IMR-90 (cell line): Measurements from ENCODE around the gene GATA5. TPM values are rescaled to one million over a fixed set of nuclear protein-coding genes. Genes with fewer than 3 reads are reported as not detected.

Experiments used
- ATAC-seq: fragments of 200-7000 bp; cut with Tn5 transposase; 2 replicates; pipeline ENCODE4 v1.9.1; 2020; ENCODE audit warnings: low read depth, mild to moderate bottlenecking, moderate library complexity
- BruUV-seq: library from RNA; stranded (reverse); fragments of 400-500 nt; replicated peaks from 2 replicates; lab custom pipeline; 2021; lab: Mats Ljungman, UMichigan
- CTCF ChIA-PET: fragments of 300-600 bp; formaldehyde crosslinking; extraction: SDS; loops from one replicate; lab custom pipeline; 2021; ENCODE audit warnings: antibody characterized with exemption; lab: Yijun Ruan, JAX
- POLR2A ChIA-PET: fragments of 300-600 bp; sonication (Branson Sonifier 250); formaldehyde crosslinking; loops from one replicate; lab custom pipeline; 2022; ENCODE audit warnings: antibody characterized with exemption; ENCODE audit not compliant: unreplicated experiment; lab: Charles Lee
- DNase-seq: peaks from one replicate; pipeline ENCODE4 v3.0.0; 2013
- H2AFZ ChIP-seq: replicated peaks from 2 replicates; pipeline ENCODE3; 2013; ENCODE audit warnings: low read length, mild to moderate bottlenecking; ENCODE audit not compliant: poor library complexity
- H2AK5ac ChIP-seq: 2 replicates; pipeline ENCODE4 v1.6.1; 2013; ENCODE audit warnings: low read depth, low read length, inconsistent platforms
- H2AK9ac ChIP-seq: replicated peaks from 2 replicates; pipeline ENCODE3; 2013; ENCODE audit warnings: mild to moderate bottlenecking, low read depth, low read length, moderate library complexity; ENCODE audit not compliant: poor library complexity
- H2BK120ac ChIP-seq: 2 replicates; pipeline ENCODE4 v1.6.1; 2013; ENCODE audit warnings: low read depth, low read length, inconsistent platforms
- H2BK15ac ChIP-seq: 3 replicates; pipeline ENCODE4 v1.6.1; 2013; ENCODE audit warnings: low read depth, low read length, inconsistent platforms
- H2BK20ac ChIP-seq: 2 replicates; pipeline ENCODE4 v1.6.1; 2013; ENCODE audit warnings: low read depth, mild to moderate bottlenecking, inconsistent platforms, low read length, moderate library complexity
- H2BK5ac ChIP-seq: 2 replicates; pipeline ENCODE4 v1.6.1; 2013; ENCODE audit warnings: mild to moderate bottlenecking, low read depth, low read length, inconsistent platforms; ENCODE audit not compliant: poor library complexity, severe bottlenecking
- H3K14ac ChIP-seq: replicated peaks from 2 replicates; pipeline ENCODE4 v1.6.1; 2013; ENCODE audit warnings: low read depth, low read length, inconsistent platforms
- H3K18ac ChIP-seq: 2 replicates; pipeline ENCODE4 v1.6.1; 2013; ENCODE audit warnings: low read depth, low read length, control low read depth
- H3K23ac ChIP-seq: 2 replicates; pipeline ENCODE4 v1.6.1; 2013; ENCODE audit warnings: low read depth, low read length, inconsistent platforms
- H3K27ac ChIP-seq: 2 replicates; pipeline ENCODE4 v1.5.1; 2013; ENCODE audit warnings: mild to moderate bottlenecking, control low read depth, low read length; ENCODE audit not compliant: insufficient read depth
- H3K27me3 ChIP-seq: 2 replicates; pipeline ENCODE4 v1.6.1; 2013; ENCODE audit warnings: low read length; ENCODE audit not compliant: control insufficient read depth, insufficient read depth
- H3K36me3 ChIP-seq: 2 replicates; pipeline ENCODE4 v1.6.1; 2013; ENCODE audit warnings: low read length, mixed read lengths; ENCODE audit not compliant: control insufficient read depth, insufficient read depth
- H3K4ac ChIP-seq: 2 replicates; pipeline ENCODE4 v1.6.1; 2013; ENCODE audit warnings: low read depth, low read length, inconsistent platforms
- H3K4me1 ChIP-seq: 2 replicates; pipeline ENCODE4 v1.6.1; 2013; ENCODE audit warnings: low read length, mixed read lengths; ENCODE audit not compliant: control insufficient read depth, insufficient read depth
- H3K4me2 ChIP-seq: 2 replicates; pipeline ENCODE4 v1.6.1; 2013; ENCODE audit warnings: low read depth, mild to moderate bottlenecking, control low read depth, low read length, moderate library complexity
- H3K4me3 ChIP-seq: 2 replicates; pipeline ENCODE4 v1.5.1; 2013; ENCODE audit warnings: low read depth, mild to moderate bottlenecking, control low read depth, low read length, moderate library complexity; ENCODE audit not compliant: insufficient read depth
- H3K56ac ChIP-seq: 2 replicates; pipeline ENCODE4 v1.6.1; 2013; ENCODE audit warnings: low read length, inconsistent platforms; ENCODE audit not compliant: insufficient read depth; ENCODE audit errors: extremely low read depth
- H3K79me1 ChIP-seq, 2 experiments: 2 replicates each; pipeline ENCODE4 v1.6.1; 2013; ENCODE audit warnings: low read length in 2 of 2, inconsistent platforms in 1 of 2, low read depth in 1 of 2
- H3K9ac ChIP-seq: 2 replicates; pipeline ENCODE4 v1.6.1; 2013; ENCODE audit warnings: low read depth, low read length, control low read depth
- H3K9me1 ChIP-seq: 2 replicates; pipeline ENCODE4 v1.6.1; 2013; ENCODE audit warnings: low read length, inconsistent platforms; ENCODE audit not compliant: insufficient read depth
- H3K9me3 ChIP-seq: 2 replicates; pipeline ENCODE4 v1.6.1; 2013; ENCODE audit warnings: low read length; ENCODE audit not compliant: control insufficient read depth, insufficient read depth
- H4K20me1 ChIP-seq: 2 replicates; pipeline ENCODE4 v1.6.1; 2013; ENCODE audit warnings: low read length, inconsistent platforms; ENCODE audit not compliant: insufficient read depth
- H4K5ac ChIP-seq: 2 replicates; pipeline ENCODE4 v1.6.1; 2013; ENCODE audit warnings: mild to moderate bottlenecking, low read depth, low read length, control low read depth
- H4K8ac ChIP-seq, 2 experiments: 2 replicates each; pipeline ENCODE4 v1.6.1; 2013; ENCODE audit warnings: low read depth in 2 of 2, low read length in 2 of 2, control low read depth in 1 of 2, inconsistent platforms in 1 of 2
- H4K91ac ChIP-seq: 2 replicates; pipeline ENCODE4 v1.6.1; 2013; ENCODE audit warnings: low read depth, low read length, inconsistent platforms; ENCODE audit not compliant: insufficient read depth
- BHLHE40 ChIP-seq: fragments of 150-350 bp; IDR thresholded peaks from 2 replicates; pipeline ENCODE4 v1.6.1; 2016; ENCODE audit warnings: mild to moderate bottlenecking, low read depth, low read length
- CEBPB ChIP-seq: IDR thresholded peaks from 2 replicates; pipeline ENCODE4 v1.6.1; 2012; ENCODE audit warnings: low read depth, low read length, improper control_type of control experiment
- CHD1 ChIP-seq: IDR thresholded peaks from 2 replicates; pipeline ENCODE4 v1.6.1; 2012; ENCODE audit warnings: low read depth, low read length, improper control_type of control experiment
- CTCF ChIP-seq: conservative IDR thresholded peaks from 2 replicates; pipeline ENCODE4 v1.5.1; 2012; ENCODE audit warnings: mild to moderate bottlenecking, low read depth, low read length, improper control_type of control experiment
- ELK1 ChIP-seq: fragments of 150-350 bp; IDR thresholded peaks from 2 replicates; pipeline ENCODE4 v1.6.1; 2016; ENCODE audit warnings: low read depth, mild to moderate bottlenecking, low read length, moderate library complexity, borderline replicate concordance
- FOS ChIP-seq: fragments of 150-350 bp; IDR thresholded peaks from 2 replicates; pipeline ENCODE4 v1.6.1; 2016; ENCODE audit warnings: low read depth, low read length
- MAFK ChIP-seq: IDR thresholded peaks from 2 replicates; pipeline ENCODE4 v1.6.1; 2012; ENCODE audit warnings: low read depth, low read length, improper control_type of control experiment
- MAZ ChIP-seq: IDR thresholded peaks from 2 replicates; pipeline ENCODE4 v1.6.1; 2012; ENCODE audit warnings: low read depth, mild to moderate bottlenecking, low read length, improper control_type of control experiment, moderate library complexity, borderline replicate concordance
- MXI1 ChIP-seq: IDR thresholded peaks from 2 replicates; pipeline ENCODE4 v1.6.1; 2012; ENCODE audit warnings: low read depth, mild to moderate bottlenecking, low read length, moderate library complexity, borderline replicate concordance
- NFE2L2 ChIP-seq: fragments of 150-350 bp; IDR thresholded peaks from 2 replicates; pipeline ENCODE4 v1.6.1; 2016; ENCODE audit warnings: low read depth, mild to moderate bottlenecking, low read length
- POLR2A ChIP-seq: IDR thresholded peaks from 2 replicates; pipeline ENCODE4 v1.6.1; 2012; ENCODE audit warnings: mild to moderate bottlenecking, low read depth, low read length
- RAD21 ChIP-seq: IDR thresholded peaks from 2 replicates; pipeline ENCODE4 v1.6.1; 2012; ENCODE audit warnings: low read length, improper control_type of control experiment
- RCOR1 ChIP-seq: IDR thresholded peaks from 2 replicates; pipeline ENCODE4 v1.6.1; 2012; ENCODE audit warnings: mild to moderate bottlenecking, low read length, improper control_type of control experiment; ENCODE audit not compliant: insufficient replicate concordance
- RFX5 ChIP-seq: IDR thresholded peaks from 2 replicates; pipeline ENCODE4 v1.8.0; 2012; ENCODE audit warnings: low read depth, mild to moderate bottlenecking, low read length, moderate library complexity
- WGBS, 2 experiments: methylation state at CpG; one replicate each; pipeline versions ENCODE4 v1.1.5 to v1.1.7; 2013; ENCODE audit warnings: missing lambda C conversion rate in 2 of 2; ENCODE audit not compliant: insufficient read length in 1 of 2; ENCODE audit errors: extremely low coverage in 2 of 2; 5-methylcytosine and 5-hydroxymethylcytosine counted together
- dilution Hi-C: fragments of 300-500 bp; cut with HindIII; formaldehyde crosslinking; loops from one replicate; pipeline ENCODE4 v1.14.3; 2018; ENCODE audit warnings: low sequenced_read_pairs; ENCODE audit not compliant: unreplicated experiment
- in situ Hi-C: fragments of 300-500 bp; cut with MboI; formaldehyde crosslinking; loops from 3 replicates; pipeline ENCODE4 v1.14.3; 2019; ENCODE audit warnings: low sequenced_read_pairs, inconsistent platforms, mixed read lengths
- intact Hi-C: fragments of 100-400 bp; cut with micrococcal nuclease; formaldehyde crosslinking; loops from 2 replicates; pipeline ENCODE4 v1.10.0; 2022
- polyA plus RNA-seq, 3 experiments: library from polyadenylated mRNA; depleted of rRNA; stranded (reverse); fragments of >200 nt; gene quantifications; 2 replicates each; pipeline ENCODE4 v1.2.3, GENCODE V29; 2012; ENCODE audit warnings: low replicate concordance in 1 of 3
- total RNA-seq: library from RNA; depleted of rRNA; stranded (reverse); fragments of >200 nt; gene quantifications from 2 replicates; pipeline ENCODE4 v1.2.3, GENCODE V29; 2012
- TF ChIP-seq, protein P1 (sequence below): fragments of 150-350 bp; IDR thresholded peaks from 2 replicates; pipeline ENCODE4 v1.6.1; 2017; ENCODE audit warnings: mild to moderate bottlenecking, antibody characterized with exemption, low read length, low read depth

GATA5 gene
- total and polyA plus RNA-seq, 2 of the 4 experiments (the other 2 are of a cell fraction) = not detected

DNA sequence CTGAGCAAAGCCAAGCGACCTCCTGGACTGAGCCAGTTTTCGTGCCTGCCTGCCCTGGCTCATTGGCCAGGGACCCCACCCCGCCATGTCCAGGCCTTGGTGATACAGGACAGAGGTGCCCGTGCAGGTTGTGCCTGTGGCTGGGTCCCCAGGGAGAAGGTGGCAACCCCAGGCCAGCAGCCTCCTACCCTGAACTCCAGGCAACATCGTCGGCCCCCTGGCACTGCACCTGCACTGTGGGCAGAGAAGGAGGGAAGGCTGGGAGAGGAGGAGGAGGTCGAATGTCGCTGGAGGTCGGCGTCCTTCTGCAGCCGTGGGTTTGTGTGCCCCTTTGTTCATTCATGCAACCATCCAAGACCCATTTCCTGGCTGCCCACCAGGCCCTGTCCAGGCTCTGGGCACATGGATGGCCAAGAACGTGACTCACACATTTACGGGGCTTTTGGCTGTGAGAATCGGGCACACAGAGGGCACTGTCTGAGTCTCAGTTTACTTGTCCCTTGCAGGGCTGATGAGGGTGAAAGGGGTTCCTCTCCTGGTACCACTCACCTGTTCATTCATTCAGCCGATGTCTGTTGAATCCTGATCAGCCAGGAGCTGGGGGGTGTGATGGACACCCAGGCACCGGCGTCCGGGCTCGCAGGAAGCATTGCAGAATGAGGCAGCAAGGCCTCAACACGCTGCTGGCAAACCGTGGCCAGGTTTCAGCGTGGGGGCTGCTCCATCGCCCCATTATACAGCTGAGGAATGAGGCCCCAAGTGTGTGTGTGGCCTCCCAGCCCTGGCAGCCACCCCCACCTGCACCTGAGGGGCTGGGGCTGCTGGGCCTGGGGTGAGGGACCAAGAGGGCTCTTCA is 46.1 kb downstream of the GATA5 start:
- DNase-seq = no peak
- Histone ChIP-seq H3K9ac (no peak overlapping the region), H3K4me2 (no peak overlapping the region)

More for the DNA sequence above, 46.1 kb downstream of the GATA5 start:
- Histone ChIP-seq H4K91ac (no peak overlapping the region), H4K8ac (no peak overlapping the region), H2BK15ac (no peak overlapping the region), H3K18ac (no peak overlapping the region), H4K5ac (no peak overlapping the region), H3K9me1 (no peaks in the 10 kb centered on the region), H3K27me3 (peaks cover 56% of the 10 kb centered on the region), H3K4ac (no peak overlapping the region), H2BK20ac (no peak overlapping the region), H3K4me3 (no peak overlapping the region), H2BK5ac (no peak overlapping the region), H2BK120ac (no peak overlapping the region), H3K56ac (no peak overlapping the region), H3K79me1 (no peaks in the 10 kb centered on the region), H4K20me1 (no peaks in the 10 kb centered on the region), H3K14ac (no peak overlapping the region), H3K27ac (no peak overlapping the region), H3K9me3 (no peaks in the 10 kb centered on the region), H3K4me1 (no peaks in the 10 kb centered on the region), H2AK9ac (no peak overlapping the region), H2AK5ac (no peak overlapping the region), H2AFZ (no peak overlapping the region), H3K36me3 (no peaks in the 10 kb centered on the region), H3K23ac (no peak overlapping the region)
- intact Hi-C loops = no loop called here
- ChIA-PET CTCF (no interaction called here), POLR2A (no interaction called here)
- TF ChIP-seq CTCF (no peak), RAD21 (no peak), MAZ (no peak), POLR2A (no peak), ELK1 (no peak), CEBPB (no peak), NFE2L2 (no peak), BHLHE40 (no peak), FOS (no peak), RCOR1 (no peak), CHD1 (no peak), RFX5 (no peak), MXI1 (no peak), MAFK (no peak)
- TF ChIP-seq, protein P1, sequence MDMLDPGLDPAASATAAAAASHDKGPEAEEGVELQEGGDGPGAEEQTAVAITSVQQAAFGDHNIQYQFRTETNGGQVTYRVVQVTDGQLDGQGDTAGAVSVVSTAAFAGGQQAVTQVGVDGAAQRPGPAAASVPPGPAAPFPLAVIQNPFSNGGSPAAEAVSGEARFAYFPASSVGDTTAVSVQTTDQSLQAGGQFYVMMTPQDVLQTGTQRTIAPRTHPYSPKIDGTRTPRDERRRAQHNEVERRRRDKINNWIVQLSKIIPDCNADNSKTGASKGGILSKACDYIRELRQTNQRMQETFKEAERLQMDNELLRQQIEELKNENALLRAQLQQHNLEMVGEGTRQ = no peak
- dilution Hi-C loops = no loop called here
- 79% methylated on average over 9 of the region's 23 CpGs; no CpG with 5 or more reads in 1 of the 2 experiments for WGBS, 2 experiments
- no TSS peak for BruUV-seq
- no peak for ATAC-seq
- in situ Hi-C loops = no loop called here
